Measurements from ENCODE around the gene KANSL3.
"Not testable (repeated sequence)": the region's sequence is repeated elsewhere in the genome, so short reads cannot be mapped to it uniquely, and the experiment has no call there.

Gene KANSL3

GRCh38 chr2:96638144-96639121 is at the start of gene KANSL3:
Gene KANSL3, minus strand, starts transcription at chr2:96638312. Its CDS starts 1,177 bp downstream, at chr2:96637135.
- peak; percentile 63 for DNase-seq (ENCODE audit: low read depth, low spot score)

- no peak for DNase-seq (ENCODE audit: low read depth, low spot score)
These were observed 49.2 kb upstream of the KANSL3 start for GRCh38 chr2:96687266-96687665.

- no peak for DNase-seq (ENCODE audit: low read depth, low spot score)
These were observed 47.7 kb upstream of the KANSL3 start for GRCh38 chr2:96685577-96686459.

- DNase-seq (ENCODE audit: low read depth, low spot score) = no peak
These were observed 46.9 kb upstream of the KANSL3 start for GRCh38 chr2:96684883-96685576.

GRCh38 chr2:96683972-96684820 is 46.1 kb upstream of the KANSL3 start:
- DNase-seq (ENCODE audit: low read depth, low spot score) = no peak

- DNase-seq (ENCODE audit: low read depth, low spot score) = no peak
These were observed 45.2 kb upstream of the KANSL3 start for GRCh38 chr2:96683307-96683706.

GRCh38 chr2:96681540-96681939 is 43.4 kb upstream of the KANSL3 start:
- DNase-seq (ENCODE audit: low read depth, low spot score) = no peak

- no peak for DNase-seq (ENCODE audit: low read depth, low spot score)
These were observed 42.5 kb upstream of the KANSL3 start for GRCh38 chr2:96680561-96681141.

GRCh38 chr2:96679848-96680247 is 41.7 kb upstream of the KANSL3 start:
- no peak for DNase-seq (ENCODE audit: low read depth, low spot score)

GRCh38 chr2:96669539-96670215 is 31.6 kb upstream of the KANSL3 start:
- no peak for DNase-seq (ENCODE audit: low read depth, low spot score)

GRCh38 chr2:96668771-96669170 is 30.7 kb upstream of the KANSL3 start:
- DNase-seq (ENCODE audit: low read depth, low spot score) = no peak

- DNase-seq (ENCODE audit: low read depth, low spot score) = not testable (repeated sequence)
These were observed 27.6 kb upstream of the KANSL3 start for GRCh38 chr2:96665717-96666116.

GRCh38 chr2:96665083-96665569 is 27.0 kb upstream of the KANSL3 start:
- no peak for DNase-seq (ENCODE audit: low read depth, low spot score)

- DNase-seq (ENCODE audit: low read depth, low spot score) = no peak
These were observed 26.3 kb upstream of the KANSL3 start for GRCh38 chr2:96664366-96664925.

GRCh38 chr2:96663829-96664228 is 25.7 kb upstream of the KANSL3 start:
- no peak for DNase-seq (ENCODE audit: low read depth, low spot score)

- no peak for DNase-seq (ENCODE audit: low read depth, low spot score)
These were observed 25.1 kb upstream of the KANSL3 start for GRCh38 chr2:96663177-96663576.

GRCh38 chr2:96662360-96662759 is 24.2 kb upstream of the KANSL3 start:
- no peak for DNase-seq (ENCODE audit: low read depth, low spot score)

GRCh38 chr2:96661324-96661723 is 23.2 kb upstream of the KANSL3 start:
- DNase-seq (ENCODE audit: low read depth, low spot score) = no peak

GRCh38 chr2:96656540-96656939 is 18.4 kb upstream of the KANSL3 start:
- no peak for DNase-seq (ENCODE audit: low read depth, low spot score)

Data from activated naive CD8-positive, alpha-beta T cell treated with anti-CD3 and anti-CD28 coated beads, Interleukin-2, amount 50 U/mL, for 16 hours (primary cell).